DND-41 (cell line): ENCODE data around the gene SUSD5.

Source experiments
- ATAC-seq: fragments of 200-7000 bp; cut with Tn5 transposase; 3 replicates; pipeline ENCODE4 v1.9.1; 2021; ENCODE audit warnings: low read depth; ENCODE audit not compliant: insufficient read depth
- DNase-seq: peaks from one replicate; pipeline ENCODE4 v3.0.0-alpha.2; 2020
- H2AFZ ChIP-seq: 2 replicates; pipeline ENCODE4 v1.6.0; 2012; ENCODE audit warnings: low read depth, low read length
- H3K27ac ChIP-seq: 2 replicates; pipeline ENCODE4 v1.5.1; 2012; ENCODE audit warnings: low read length, inconsistent platforms
- H3K27me3 ChIP-seq: fragments of 200-600 bp; sonication (generic); 2 replicates; pipeline ENCODE4 v1.6.0; 2012; ENCODE audit warnings: low read length, mild to moderate bottlenecking, inconsistent platforms; ENCODE audit not compliant: insufficient read depth, poor library complexity
- H3K36me3 ChIP-seq: 2 replicates; pipeline ENCODE4 v1.5.1; 2012; ENCODE audit warnings: low read length, inconsistent platforms; ENCODE audit not compliant: insufficient read depth
- H3K4me1 ChIP-seq: 2 replicates; pipeline ENCODE4 v1.5.1; 2012; ENCODE audit warnings: mild to moderate bottlenecking, low read length; ENCODE audit not compliant: insufficient read depth
- H3K4me2 ChIP-seq: 2 replicates; pipeline ENCODE4 v1.6.0; 2012; ENCODE audit warnings: mild to moderate bottlenecking, moderate library complexity, low read length, inconsistent platforms; ENCODE audit not compliant: insufficient read depth
- H3K4me3 ChIP-seq, 2 experiments: fragments of 200-600 bp in 1 of 2; shearing (Covaris generic) in 1 of 2; 2 replicates each; pipeline ENCODE4 v1.5.1; 2012 to 2016; ENCODE audit warnings: inconsistent platforms in 2 of 2, low read length in 2 of 2, mild to moderate bottlenecking in 2 of 2, low read depth in 1 of 2, moderate library complexity in 1 of 2
- H3K79me2 ChIP-seq: 2 replicates; pipeline ENCODE4 v1.6.0; 2012; ENCODE audit warnings: low read length, inconsistent platforms; ENCODE audit not compliant: insufficient read depth
- H3K9ac ChIP-seq: 2 replicates; pipeline ENCODE4 v1.6.0; 2012; ENCODE audit warnings: low read depth, mild to moderate bottlenecking, inconsistent platforms, low read length, moderate library complexity
- H3K9me3 ChIP-seq: 2 replicates; pipeline ENCODE4 v1.5.1; 2012; ENCODE audit warnings: low read length, moderate library complexity, mild to moderate bottlenecking, inconsistent platforms; ENCODE audit not compliant: insufficient read depth, severe bottlenecking
- H4K20me1 ChIP-seq: 2 replicates; pipeline ENCODE4 v1.6.0; 2012; ENCODE audit warnings: low read length; ENCODE audit not compliant: insufficient read depth
- EZH2 ChIP-seq: IDR thresholded peaks from 3 replicates; pipeline ENCODE4 v1.6.1; 2012; ENCODE audit warnings: borderline replicate concordance, low read depth, mild to moderate bottlenecking, moderate library complexity, low read length, inconsistent platforms; ENCODE audit not compliant: severe bottlenecking
- TF ChIP-seq, protein P1 (sequence below): IDR thresholded peaks from 2 replicates; pipeline ENCODE4 v1.5.1; 2012; ENCODE audit warnings: borderline replicate concordance, low read length, moderate library complexity, mild to moderate bottlenecking; ENCODE audit not compliant: poor library complexity, severe bottlenecking; ENCODE audit errors: extremely low read depth

Gene SUSD5

GRCh38 chr3:33122991-33123390, 95.6 kb downstream of the SUSD5 start:
- no peak for DNase-seq
- Histone ChIP-seq H3K4me1 (0 out of 2 replicates have a peak, but pooled peaks cover 7% of the 10 kb centered on the region), H3K27me3 (no peaks in the 10 kb centered on the region), H3K9ac (no peak overlapping the region), H3K9me3 (no peaks in the 10 kb centered on the region), H3K36me3 (peaks cover 82% of the 10 kb centered on the region), H3K79me2 (peaks cover 21% of the 10 kb centered on the region), H3K27ac (no peak overlapping the region), H2AFZ (no peak overlapping the region), H4K20me1 (peaks cover 16% of the 10 kb centered on the region; the same call in 1 of the 2 replicates), H3K4me2 (no peak overlapping the region), H3K4me3 (no peak overlapping the region)
- TF ChIP-seq, protein P1, sequence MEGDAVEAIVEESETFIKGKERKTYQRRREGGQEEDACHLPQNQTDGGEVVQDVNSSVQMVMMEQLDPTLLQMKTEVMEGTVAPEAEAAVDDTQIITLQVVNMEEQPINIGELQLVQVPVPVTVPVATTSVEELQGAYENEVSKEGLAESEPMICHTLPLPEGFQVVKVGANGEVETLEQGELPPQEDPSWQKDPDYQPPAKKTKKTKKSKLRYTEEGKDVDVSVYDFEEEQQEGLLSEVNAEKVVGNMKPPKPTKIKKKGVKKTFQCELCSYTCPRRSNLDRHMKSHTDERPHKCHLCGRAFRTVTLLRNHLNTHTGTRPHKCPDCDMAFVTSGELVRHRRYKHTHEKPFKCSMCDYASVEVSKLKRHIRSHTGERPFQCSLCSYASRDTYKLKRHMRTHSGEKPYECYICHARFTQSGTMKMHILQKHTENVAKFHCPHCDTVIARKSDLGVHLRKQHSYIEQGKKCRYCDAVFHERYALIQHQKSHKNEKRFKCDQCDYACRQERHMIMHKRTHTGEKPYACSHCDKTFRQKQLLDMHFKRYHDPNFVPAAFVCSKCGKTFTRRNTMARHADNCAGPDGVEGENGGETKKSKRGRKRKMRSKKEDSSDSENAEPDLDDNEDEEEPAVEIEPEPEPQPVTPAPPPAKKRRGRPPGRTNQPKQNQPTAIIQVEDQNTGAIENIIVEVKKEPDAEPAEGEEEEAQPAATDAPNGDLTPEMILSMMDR, result no peak
- TF ChIP-seq EZH2, result no peak
- ATAC-seq, result no peak

GRCh38 chr3:33119891-33120290, 98.7 kb downstream of the SUSD5 start:
- DNase-seq (no peak), ATAC-seq (no peak)
- Histone ChIP-seq H4K20me1 (peaks cover 31% of the 10 kb centered on the region; the same call in 1 of the 2 replicates), H3K9ac (no peak overlapping the region), H3K4me1 (peaks cover 32% of the 10 kb centered on the region), H3K9me3 (no peaks in the 10 kb centered on the region), H2AFZ (no peak overlapping the region), H3K4me2 (no peak overlapping the region), H3K27me3 (no peaks in the 10 kb centered on the region), H3K4me3 (no peak overlapping the region), H3K79me2 (peaks cover 52% of the 10 kb centered on the region), H3K27ac (no peak overlapping the region), H3K36me3 (peaks cover 64% of the 10 kb centered on the region)
- no peak for TF ChIP-seq EZH2
- TF ChIP-seq, protein P1, result no peak

DNA sequence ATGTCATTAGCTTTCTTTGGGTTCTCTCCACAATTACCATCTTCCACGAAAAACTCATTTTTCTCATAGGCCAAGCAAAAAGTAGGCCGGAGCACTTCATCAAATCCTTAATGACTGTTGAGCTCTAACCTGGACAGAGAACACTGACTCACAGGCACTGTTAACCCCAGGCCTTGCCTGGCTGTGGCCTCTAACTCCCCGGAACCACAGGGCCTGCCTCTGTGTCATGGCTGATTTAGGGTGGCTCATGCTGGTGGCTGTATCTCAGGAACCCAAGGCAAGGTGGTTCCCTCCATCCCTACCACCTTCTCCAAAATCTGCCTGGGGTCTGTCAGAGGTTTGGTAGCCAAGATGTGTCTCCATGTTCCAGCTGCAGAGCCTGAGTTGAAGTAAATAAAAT, 101.1 kb downstream of the SUSD5 start:
- Histone ChIP-seq H3K4me3 (no peak overlapping the region), H2AFZ (no peak overlapping the region), H3K27me3 (no peaks in the 10 kb centered on the region), H3K79me2 (peaks cover 69% of the 10 kb centered on the region), H3K27ac (no peak overlapping the region), H3K9ac (no peak overlapping the region), H3K4me1 (peaks cover 48% of the 10 kb centered on the region), H3K9me3 (no peaks in the 10 kb centered on the region), H3K4me2 (peak overlapping the region; percentile 43; the same call in 1 of the 2 replicates), H3K36me3 (peaks cover 47% of the 10 kb centered on the region), H4K20me1 (peaks cover 33% of the 10 kb centered on the region; the same call in 1 of the 2 replicates)
- ATAC-seq, result no peak
- DNase-seq, result no peak
- TF ChIP-seq, protein P1, result no peak
- no peak for TF ChIP-seq EZH2
